Nucleus accumbens (tissue), 56 donors: ENCODE results near the gene SRRM1.

Experiments used
- DNase-seq, 56 donors: peaks; one replicate each; lab custom pipeline; 2025; lab: John Stamatoyannopoulos, UW

The SRRM1 gene

GRCh38 chr1:24642481-24643362 is at the start of gene SRRM1:
TSS of gene SRRM1 (plus strand) at chr1:24643302. CDS start at chr1:24643327, 25 bp downstream.
- DNase-seq = peak; percentile 91 to 100 (median 100)

- no peak for DNase-seq
Measured at GRCh38 chr1:24594328-24594598, 48.8 kb upstream of the SRRM1 start.

GRCh38 chr1:24596401-24596880 is 46.7 kb upstream of the SRRM1 start:
- no peak for DNase-seq

- no peak for DNase-seq
Measured at GRCh38 chr1:24599265-24599664, 43.8 kb upstream of the SRRM1 start.

- no peak for DNase-seq
Measured at GRCh38 chr1:24600551-24600950, 42.6 kb upstream of the SRRM1 start.

GRCh38 chr1:24605534-24606295 is 37.4 kb upstream of the SRRM1 start:
- DNase-seq = no peak

- DNase-seq = no peak
Measured at GRCh38 chr1:24606296-24606605, 36.9 kb upstream of the SRRM1 start.

- DNase-seq = no peak
Measured at GRCh38 chr1:24606621-24607020, 36.5 kb upstream of the SRRM1 start.

GRCh38 chr1:24609949-24610517 is 33.1 kb upstream of the SRRM1 start:
- DNase-seq = no peak

- peak in 47 of 56 donors; percentile 6 to 67 (median 46) for DNase-seq
Measured at GRCh38 chr1:24619376-24619775, 23.7 kb upstream of the SRRM1 start.

GRCh38 chr1:24620678-24621077 is 22.4 kb upstream of the SRRM1 start:
- DNase-seq = no peak

GRCh38 chr1:24621121-24621520 is 22.0 kb upstream of the SRRM1 start:
- DNase-seq = no peak

- DNase-seq = no peak
Measured at GRCh38 chr1:24622218-24622617, 20.9 kb upstream of the SRRM1 start.

- no peak for DNase-seq
Measured at GRCh38 chr1:24632832-24633175, 10.3 kb upstream of the SRRM1 start.

- peak in 2 of 56 donors; percentile 13 to 32 for DNase-seq
Measured at GRCh38 chr1:24635195-24635843, 7.8 kb upstream of the SRRM1 start.

- no peak for DNase-seq
Measured at GRCh38 chr1:24636661-24637357, 6.3 kb upstream of the SRRM1 start.

- no peak for DNase-seq
Measured at GRCh38 chr1:24639094-24639493, 4.0 kb upstream of the SRRM1 start.

- peak in 10 of 56 donors; percentile 3 to 62 (median 13) for DNase-seq
Measured at GRCh38 chr1:24639881-24640280, 3.2 kb upstream of the SRRM1 start.

GRCh38 chr1:24640288-24640687 is 2.8 kb upstream of the SRRM1 start:
- DNase-seq = peak in 1 of 56 donors; percentile 10

GRCh38 chr1:24641646-24642151 is 1.4 kb upstream of the SRRM1 start:
- peak in 11 of 56 donors; percentile 5 to 45 (median 26) for DNase-seq
